DND-41 (cell line): Measurements from ENCODE around the gene PRKAG2.

ENCODE experiments used
- CTCF ChIP-seq: IDR thresholded peaks from 2 replicates; pipeline ENCODE4 v1.5.1; 2012; ENCODE audit warnings: borderline replicate concordance, low read length, moderate library complexity, mild to moderate bottlenecking; ENCODE audit not compliant: poor library complexity, severe bottlenecking; ENCODE audit errors: extremely low read depth
- EZH2 ChIP-seq: IDR thresholded peaks from 3 replicates; pipeline ENCODE4 v1.6.1; 2012; ENCODE audit warnings: borderline replicate concordance, low read depth, mild to moderate bottlenecking, moderate library complexity, low read length, inconsistent platforms; ENCODE audit not compliant: severe bottlenecking

- TF ChIP-seq CTCF (no peak), EZH2 (no peak)
Observed at GRCh38 chr7:151662251-151662826, 214.6 kb downstream of the PRKAG2 start.
